ENCODE measurements around the gene TAF7.

TAF7 gene

DNA sequence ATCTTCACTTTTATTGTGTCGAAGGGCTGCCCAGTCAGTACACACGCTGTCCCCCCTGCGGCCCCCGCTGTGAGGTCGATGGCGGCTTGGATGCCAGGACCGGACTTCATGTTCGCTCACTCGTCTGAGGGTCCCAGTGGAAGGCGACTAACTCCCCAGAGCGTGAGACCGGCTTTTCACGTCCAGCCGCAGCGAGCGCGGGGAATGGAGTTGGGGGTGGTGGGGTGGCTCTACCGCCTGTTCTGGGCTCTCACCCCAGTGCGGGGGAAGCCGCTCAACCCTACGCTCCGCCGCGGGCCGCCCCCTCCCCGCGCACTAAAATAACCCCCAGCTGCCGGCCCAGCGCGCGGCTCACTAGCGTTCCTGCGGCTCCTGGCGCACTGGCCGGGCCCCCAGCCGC, 16.8 kb downstream of the TAF7 start, which contains the start of gene SLC25A2:
SLC25A2 (minus strand) TSS at position 294 of the 400 bp plus-strand sequence; CDS start at position 110, 184 bp downstream.
- TF ChIP-seq, protein P1, sequence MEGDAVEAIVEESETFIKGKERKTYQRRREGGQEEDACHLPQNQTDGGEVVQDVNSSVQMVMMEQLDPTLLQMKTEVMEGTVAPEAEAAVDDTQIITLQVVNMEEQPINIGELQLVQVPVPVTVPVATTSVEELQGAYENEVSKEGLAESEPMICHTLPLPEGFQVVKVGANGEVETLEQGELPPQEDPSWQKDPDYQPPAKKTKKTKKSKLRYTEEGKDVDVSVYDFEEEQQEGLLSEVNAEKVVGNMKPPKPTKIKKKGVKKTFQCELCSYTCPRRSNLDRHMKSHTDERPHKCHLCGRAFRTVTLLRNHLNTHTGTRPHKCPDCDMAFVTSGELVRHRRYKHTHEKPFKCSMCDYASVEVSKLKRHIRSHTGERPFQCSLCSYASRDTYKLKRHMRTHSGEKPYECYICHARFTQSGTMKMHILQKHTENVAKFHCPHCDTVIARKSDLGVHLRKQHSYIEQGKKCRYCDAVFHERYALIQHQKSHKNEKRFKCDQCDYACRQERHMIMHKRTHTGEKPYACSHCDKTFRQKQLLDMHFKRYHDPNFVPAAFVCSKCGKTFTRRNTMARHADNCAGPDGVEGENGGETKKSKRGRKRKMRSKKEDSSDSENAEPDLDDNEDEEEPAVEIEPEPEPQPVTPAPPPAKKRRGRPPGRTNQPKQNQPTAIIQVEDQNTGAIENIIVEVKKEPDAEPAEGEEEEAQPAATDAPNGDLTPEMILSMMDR (IDR thresholded peaks at IDR 0.05): no peak
- TF ChIP-seq ZFX (IDR thresholded peaks at IDR 0.05; ENCODE audit: borderline replicate concordance): no peak

DNA sequence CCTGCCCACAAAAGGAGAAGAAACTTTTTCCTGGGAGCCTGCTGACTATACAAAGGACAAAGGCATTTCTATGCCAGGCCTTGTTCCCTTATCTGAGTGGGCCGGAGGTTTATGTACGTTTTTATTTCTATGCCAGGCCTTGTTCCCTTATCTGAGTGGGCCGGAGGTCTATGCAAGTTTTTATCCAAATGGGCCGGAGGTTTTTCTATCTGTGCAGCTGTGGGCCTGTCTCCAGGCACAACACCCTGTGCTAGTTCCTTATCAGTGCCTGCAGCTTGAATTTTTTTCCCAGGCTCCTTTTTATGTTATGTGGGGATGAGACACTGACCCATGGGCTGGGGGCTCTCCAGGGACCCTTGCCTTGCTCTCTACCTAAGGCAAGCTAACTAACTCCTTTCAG, 22.2 kb downstream of the TAF7 start:
- H3K27ac ChIP-seq: no peak overlapping the region
- TF ChIP-seq, protein P1 (IDR thresholded peaks at IDR 0.05): no peak
- no peak for TF ChIP-seq ZFX (IDR thresholded peaks at IDR 0.05; ENCODE audit: borderline replicate concordance)

More for the DNA sequence above, 16.8 kb downstream of the TAF7 start, which contains the start of gene SLC25A2:
- H3K27ac ChIP-seq: no peak within 1 kb of the TSS

DNA sequence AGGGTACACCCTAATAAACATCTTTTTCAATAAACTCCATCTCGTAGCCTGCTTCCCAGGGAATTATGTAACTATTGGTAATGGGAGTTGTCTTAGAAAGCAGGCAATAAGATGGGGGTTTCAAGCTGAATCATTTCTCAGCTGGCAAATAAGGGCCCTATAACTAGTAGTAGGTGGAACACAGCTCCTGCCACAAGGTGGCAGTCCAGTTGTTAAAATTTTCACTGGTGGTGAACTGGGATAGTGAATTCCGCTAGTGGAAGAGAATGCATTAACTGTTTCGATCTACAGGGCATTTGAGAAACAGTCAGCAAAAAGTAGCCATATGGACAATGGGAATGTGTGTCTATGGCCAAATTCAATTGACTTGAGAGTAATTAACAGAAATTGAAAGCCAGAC, 47.7 kb downstream of the TAF7 start:
- H3K27ac ChIP-seq: no peak overlapping the region
- TF ChIP-seq, protein P1 (IDR thresholded peaks at IDR 0.05): peak; percentile 28; the same call in 1 of the 2 replicates
- no peak for TF ChIP-seq ZFX (IDR thresholded peaks at IDR 0.05; ENCODE audit: borderline replicate concordance)

DNA sequence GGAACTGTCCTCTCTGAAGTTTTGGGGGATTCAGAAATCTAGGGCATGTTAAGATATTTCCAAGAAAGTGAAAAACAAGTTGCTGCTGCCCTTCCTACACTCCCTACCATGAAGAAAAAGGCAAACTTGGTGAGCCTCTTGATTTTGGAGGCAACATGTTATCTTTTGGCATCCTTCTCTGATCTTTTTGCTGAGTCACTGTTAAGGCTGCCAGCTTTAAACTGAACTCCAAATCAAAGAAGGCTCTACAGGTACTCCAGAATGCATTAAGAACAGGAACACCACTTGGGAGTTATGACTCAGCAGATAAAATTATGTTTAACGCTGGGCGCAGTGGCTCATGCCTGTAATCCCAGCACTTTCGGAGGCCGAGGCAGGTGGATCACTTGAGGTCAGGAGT, 51.4 kb downstream of the TAF7 start:
- H3K27ac ChIP-seq: no peak overlapping the region
- TF ChIP-seq ZFX (IDR thresholded peaks at IDR 0.05; ENCODE audit: borderline replicate concordance): no peak
- TF ChIP-seq, protein P1 (IDR thresholded peaks at IDR 0.05): no peak
